ENCODE results near the gene ISM2.

DNA sequence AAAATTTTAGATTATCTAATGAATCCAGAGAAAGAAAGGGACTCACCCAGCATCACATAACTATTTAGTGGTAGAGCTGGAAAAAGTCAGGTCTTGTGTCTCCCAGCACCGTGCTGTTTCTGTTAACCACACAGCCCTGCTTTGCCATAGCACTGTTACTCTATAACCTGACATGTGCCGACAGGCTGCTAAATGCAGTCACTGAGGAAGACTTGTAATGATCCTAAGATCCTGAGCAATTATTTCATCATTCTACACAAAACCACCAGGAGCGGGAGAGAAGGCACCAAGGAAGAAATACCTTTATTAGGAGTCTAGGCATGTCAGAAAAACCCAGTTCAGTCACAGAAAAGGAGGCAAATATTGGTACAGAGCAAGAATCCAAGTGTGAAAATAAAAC, 72.2 kb downstream of the ISM2 start:
- TF ChIP-seq, protein P1, sequence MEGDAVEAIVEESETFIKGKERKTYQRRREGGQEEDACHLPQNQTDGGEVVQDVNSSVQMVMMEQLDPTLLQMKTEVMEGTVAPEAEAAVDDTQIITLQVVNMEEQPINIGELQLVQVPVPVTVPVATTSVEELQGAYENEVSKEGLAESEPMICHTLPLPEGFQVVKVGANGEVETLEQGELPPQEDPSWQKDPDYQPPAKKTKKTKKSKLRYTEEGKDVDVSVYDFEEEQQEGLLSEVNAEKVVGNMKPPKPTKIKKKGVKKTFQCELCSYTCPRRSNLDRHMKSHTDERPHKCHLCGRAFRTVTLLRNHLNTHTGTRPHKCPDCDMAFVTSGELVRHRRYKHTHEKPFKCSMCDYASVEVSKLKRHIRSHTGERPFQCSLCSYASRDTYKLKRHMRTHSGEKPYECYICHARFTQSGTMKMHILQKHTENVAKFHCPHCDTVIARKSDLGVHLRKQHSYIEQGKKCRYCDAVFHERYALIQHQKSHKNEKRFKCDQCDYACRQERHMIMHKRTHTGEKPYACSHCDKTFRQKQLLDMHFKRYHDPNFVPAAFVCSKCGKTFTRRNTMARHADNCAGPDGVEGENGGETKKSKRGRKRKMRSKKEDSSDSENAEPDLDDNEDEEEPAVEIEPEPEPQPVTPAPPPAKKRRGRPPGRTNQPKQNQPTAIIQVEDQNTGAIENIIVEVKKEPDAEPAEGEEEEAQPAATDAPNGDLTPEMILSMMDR (IDR thresholded peaks at IDR 0.05), result no peak
- TF ChIP-seq POLR2A (IDR thresholded peaks at IDR 0.05), result no peak

Measured in testis (tissue), 2 donors.